Thyroid gland (tissue), 4 donors: ENCODE results near the gene USP2.

Experiments
- CTCF ChIP-seq, 6 experiments: fragments of 200-600 bp in 3 of 6; fragments of 450-650 bp in 3 of 6; sonication (generic) in 3 of 6; IDR thresholded peaks; one replicate each; pipeline ENCODE4 v1.5.1; 2016 to 2019; ENCODE audit warnings: antibody characterized with exemption in 6 of 6, mild to moderate bottlenecking in 2 of 6, inconsistent platforms in 1 of 6, moderate library complexity in 1 of 6
- POLR2A ChIP-seq, 2 donors: fragments of 450-650 bp; IDR thresholded peaks; one replicate each; pipeline ENCODE4 v1.6.1; 2017; ENCODE audit warnings: antibody characterized with exemption in 2 of 2, mild to moderate bottlenecking in 2 of 2, moderate library complexity in 1 of 2

GRCh38 chr11:119375337-119376196, 5.9 kb downstream of the USP2 start:
- TF ChIP-seq CTCF (IDR thresholded peaks at IDR 0.05): no peak
- no peak for TF ChIP-seq POLR2A (IDR thresholded peaks at IDR 0.05)
